WTC11 (cell line): ENCODE measurements around the gene SEMA4D.

Experiments used
- CREM ChIP-seq: sonication (generic); formaldehyde crosslinking; IDR thresholded peaks from 2 replicates; pipeline ENCODE4 v1.8.1; 2022; ENCODE audit warnings: mild to moderate bottlenecking, missing genetic modification reagents, moderate library complexity
- CTCF ChIP-seq: fragments of 200-600 bp; IDR thresholded peaks from 2 replicates; pipeline ENCODE4 v1.8.0; 2022; ENCODE audit warnings: antibody characterized with exemption
- ESRRA ChIP-seq: sonication (generic); formaldehyde crosslinking; IDR thresholded peaks from 2 replicates; pipeline ENCODE4 v1.8.1; 2022; ENCODE audit warnings: mild to moderate bottlenecking, missing genetic modification reagents, borderline replicate concordance
- FOXJ3 ChIP-seq: sonication (generic); formaldehyde crosslinking; IDR thresholded peaks from 2 replicates; pipeline ENCODE4 v1.9.0; 2021; ENCODE audit warnings: missing genetic modification reagents, mild to moderate bottlenecking, borderline replicate concordance
- NFE2L1 ChIP-seq: sonication (generic); formaldehyde crosslinking; IDR thresholded peaks from 2 replicates; pipeline ENCODE4 v1.8.1; 2023; ENCODE audit warnings: missing genetic modification reagents
- NFYB ChIP-seq: sonication (generic); formaldehyde crosslinking; conservative IDR thresholded peaks from 2 replicates; pipeline ENCODE4 v1.8.0; 2022; ENCODE audit warnings: low read depth, missing genetic modification reagents
- SMAD4 ChIP-seq: sonication (generic); formaldehyde crosslinking; IDR thresholded peaks from 2 replicates; pipeline ENCODE4 v1.8.0; 2022; ENCODE audit warnings: mild to moderate bottlenecking, missing genetic modification reagents
- SP1 ChIP-seq: sonication (generic); formaldehyde crosslinking; conservative IDR thresholded peaks from 2 replicates; pipeline ENCODE4 v1.8.1; 2022; ENCODE audit warnings: missing genetic modification reagents
- ZNF138 ChIP-seq: sonication (generic); formaldehyde crosslinking; conservative IDR thresholded peaks from 2 replicates; pipeline ENCODE4 v1.8.1; 2022; ENCODE audit warnings: mild to moderate bottlenecking, moderate library complexity, missing genetic modification reagents
- TF ChIP-seq, protein P1 (sequence below): sonication (generic); formaldehyde crosslinking; IDR thresholded peaks from 2 replicates; pipeline ENCODE4 v1.8.1; 2022; ENCODE audit warnings: low read depth, missing genetic modification reagents, borderline replicate concordance
- TF ChIP-seq, protein P2 (sequence below): fragments of 250-450 bp; sonication (Bioruptor Pico); IDR thresholded peaks from 2 replicates; pipeline ENCODE4 v1.9.0; 2021; ENCODE audit warnings: moderate library complexity, mild to moderate bottlenecking, inconsistent platforms, borderline replicate concordance

DNA sequence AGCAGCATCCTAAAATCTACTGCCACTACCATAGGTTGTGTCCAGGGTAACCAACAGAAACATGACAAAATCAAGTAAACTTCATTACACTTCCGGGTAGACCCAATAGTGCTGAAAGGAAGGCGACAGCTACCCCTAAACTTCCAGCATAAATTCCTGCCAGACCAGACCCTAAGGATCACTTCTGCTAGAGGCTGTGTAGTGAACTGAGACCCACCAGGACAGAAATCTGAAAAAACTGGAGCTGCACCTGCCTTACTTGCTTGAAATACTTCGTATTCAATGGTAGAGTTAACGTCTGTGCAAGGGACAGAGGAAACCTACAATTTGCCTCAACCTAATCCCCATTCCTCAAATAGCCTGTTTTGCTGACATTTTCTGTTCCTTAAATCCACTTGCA, 180.6 kb downstream of the SEMA4D start:
- TF ChIP-seq ESRRA (CRISPR knock-in tag) (no peak), SP1 (CRISPR knock-in tag) (no peak), CTCF (no peak), FOXJ3 (CRISPR knock-in tag) (no peak), CREM (no peak), NFYB (CRISPR knock-in tag) (no peak), ZNF138 (CRISPR knock-in tag) (no peak), NFE2L1 (CRISPR knock-in tag) (no peak), SMAD4 (CRISPR knock-in tag) (no peak)
- TF ChIP-seq, protein P1, sequence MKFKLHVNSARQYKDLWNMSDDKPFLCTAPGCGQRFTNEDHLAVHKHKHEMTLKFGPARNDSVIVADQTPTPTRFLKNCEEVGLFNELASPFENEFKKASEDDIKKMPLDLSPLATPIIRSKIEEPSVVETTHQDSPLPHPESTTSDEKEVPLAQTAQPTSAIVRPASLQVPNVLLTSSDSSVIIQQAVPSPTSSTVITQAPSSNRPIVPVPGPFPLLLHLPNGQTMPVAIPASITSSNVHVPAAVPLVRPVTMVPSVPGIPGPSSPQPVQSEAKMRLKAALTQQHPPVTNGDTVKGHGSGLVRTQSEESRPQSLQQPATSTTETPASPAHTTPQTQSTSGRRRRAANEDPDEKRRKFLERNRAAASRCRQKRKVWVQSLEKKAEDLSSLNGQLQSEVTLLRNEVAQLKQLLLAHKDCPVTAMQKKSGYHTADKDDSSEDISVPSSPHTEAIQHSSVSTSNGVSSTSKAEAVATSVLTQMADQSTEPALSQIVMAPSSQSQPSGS (CRISPR knock-in tag): no peak
- TF ChIP-seq, protein P2, sequence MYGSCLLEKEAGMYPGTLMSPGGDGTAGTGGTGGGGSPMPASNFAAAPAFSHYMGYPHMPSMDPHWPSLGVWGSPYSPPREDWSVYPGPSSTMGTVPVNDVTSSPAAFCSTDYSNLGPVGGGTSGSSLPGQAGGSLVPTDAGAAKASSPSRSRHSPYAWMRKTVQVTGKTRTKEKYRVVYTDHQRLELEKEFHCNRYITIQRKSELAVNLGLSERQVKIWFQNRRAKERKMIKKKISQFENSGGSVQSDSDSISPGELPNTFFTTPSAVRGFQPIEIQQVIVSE (CRISPR knock-in tag): no peak
